WI38 (cell line): ENCODE measurements around the gene PRKCE.

Experiments used
- H3K4me3 ChIP-seq: 2 replicates; pipeline ENCODE4 v1.5.1; 2011; ENCODE audit warnings: low read depth, mild to moderate bottlenecking, control low read depth, low read length
- TF ChIP-seq, protein P1 (sequence below): IDR thresholded peaks from 2 replicates; pipeline ENCODE4 v1.5.1; 2012; ENCODE audit warnings: low read depth, mild to moderate bottlenecking, control low read depth, low read length

The PRKCE gene

DNA sequence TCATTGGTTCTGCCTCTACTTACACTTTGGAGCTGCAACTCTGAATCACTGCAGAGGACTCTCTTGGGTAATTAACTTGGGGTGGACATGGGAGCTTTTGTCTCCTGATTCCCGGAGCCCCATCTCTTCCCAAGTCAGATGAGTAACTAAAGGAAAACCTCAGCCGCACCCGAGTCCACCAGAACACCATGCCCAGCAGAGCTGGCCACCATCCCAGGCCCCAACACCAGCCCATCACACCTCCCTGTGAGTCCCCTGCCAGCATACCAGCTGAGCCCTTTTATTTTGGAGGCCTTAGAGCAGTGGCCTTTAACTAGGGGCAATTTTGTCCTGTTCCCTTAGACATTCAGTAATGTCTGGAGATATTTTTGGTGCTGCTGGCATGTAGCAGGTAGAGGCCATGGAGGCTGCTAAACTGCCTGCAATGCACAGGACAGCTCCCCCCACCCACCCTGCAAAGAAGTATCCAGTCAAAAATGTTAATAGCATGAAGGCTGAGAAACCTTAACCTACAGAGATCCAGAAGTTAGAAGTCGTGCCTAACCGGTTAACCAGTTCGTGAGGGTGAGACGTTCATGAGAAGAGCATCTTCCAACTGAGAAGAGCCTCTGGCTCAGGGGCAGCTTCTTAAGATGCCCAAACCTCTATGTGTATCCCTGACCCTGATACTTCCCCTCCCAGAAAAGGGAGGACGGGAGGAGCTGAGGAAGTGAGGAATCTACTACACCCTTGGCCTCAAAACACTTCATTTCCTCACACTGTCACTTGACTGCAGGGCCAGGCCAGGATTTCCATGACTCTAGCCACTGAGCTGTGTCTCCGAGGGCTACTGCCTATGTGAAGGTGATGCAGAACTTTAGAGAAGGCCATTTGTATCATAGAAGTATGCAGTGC is 505.8 kb downstream of the PRKCE start:
- TF ChIP-seq, protein P1, sequence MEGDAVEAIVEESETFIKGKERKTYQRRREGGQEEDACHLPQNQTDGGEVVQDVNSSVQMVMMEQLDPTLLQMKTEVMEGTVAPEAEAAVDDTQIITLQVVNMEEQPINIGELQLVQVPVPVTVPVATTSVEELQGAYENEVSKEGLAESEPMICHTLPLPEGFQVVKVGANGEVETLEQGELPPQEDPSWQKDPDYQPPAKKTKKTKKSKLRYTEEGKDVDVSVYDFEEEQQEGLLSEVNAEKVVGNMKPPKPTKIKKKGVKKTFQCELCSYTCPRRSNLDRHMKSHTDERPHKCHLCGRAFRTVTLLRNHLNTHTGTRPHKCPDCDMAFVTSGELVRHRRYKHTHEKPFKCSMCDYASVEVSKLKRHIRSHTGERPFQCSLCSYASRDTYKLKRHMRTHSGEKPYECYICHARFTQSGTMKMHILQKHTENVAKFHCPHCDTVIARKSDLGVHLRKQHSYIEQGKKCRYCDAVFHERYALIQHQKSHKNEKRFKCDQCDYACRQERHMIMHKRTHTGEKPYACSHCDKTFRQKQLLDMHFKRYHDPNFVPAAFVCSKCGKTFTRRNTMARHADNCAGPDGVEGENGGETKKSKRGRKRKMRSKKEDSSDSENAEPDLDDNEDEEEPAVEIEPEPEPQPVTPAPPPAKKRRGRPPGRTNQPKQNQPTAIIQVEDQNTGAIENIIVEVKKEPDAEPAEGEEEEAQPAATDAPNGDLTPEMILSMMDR, result no peak
- no peak overlapping the region for H3K4me3 ChIP-seq

DNA sequence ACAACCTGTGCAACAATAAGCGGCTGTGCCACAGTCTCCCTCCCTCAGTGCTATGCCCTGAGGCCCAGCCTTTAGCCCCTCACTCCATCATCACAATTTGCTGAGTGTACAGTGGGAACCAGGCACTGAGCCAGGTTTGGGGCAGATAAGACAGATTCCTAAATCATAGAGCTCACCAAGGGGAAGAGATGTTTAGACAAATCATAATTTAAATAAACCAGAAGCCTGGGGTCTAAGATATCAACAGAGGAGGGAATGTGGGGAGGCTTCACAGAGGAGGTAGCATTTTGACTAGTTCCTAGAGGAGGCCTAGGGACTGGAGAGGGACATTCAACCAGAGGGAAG is 506.5 kb downstream of the PRKCE start:
- TF ChIP-seq, protein P1, result no peak
- no peak overlapping the region for H3K4me3 ChIP-seq

DNA sequence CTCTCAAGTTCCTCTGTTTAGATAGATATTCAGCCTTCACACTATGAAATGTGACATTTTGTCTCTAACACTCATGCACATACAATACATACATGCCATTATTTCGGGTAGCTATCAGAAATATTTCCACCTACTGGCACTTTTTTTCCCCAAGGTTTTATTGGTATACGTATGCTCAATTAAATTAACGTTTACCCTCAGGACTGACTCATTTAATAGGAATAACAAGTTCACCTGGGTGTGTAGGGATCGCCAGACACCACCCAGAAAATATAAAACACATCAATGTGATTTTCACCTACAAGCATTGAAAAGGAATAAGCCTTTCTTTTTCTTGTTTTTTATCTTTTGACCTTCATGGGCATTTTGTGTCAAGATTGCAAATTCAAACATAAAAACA is 507.2 kb downstream of the PRKCE start:
- H3K4me3 ChIP-seq, result no peak overlapping the region
- TF ChIP-seq, protein P1, result no peak

DNA sequence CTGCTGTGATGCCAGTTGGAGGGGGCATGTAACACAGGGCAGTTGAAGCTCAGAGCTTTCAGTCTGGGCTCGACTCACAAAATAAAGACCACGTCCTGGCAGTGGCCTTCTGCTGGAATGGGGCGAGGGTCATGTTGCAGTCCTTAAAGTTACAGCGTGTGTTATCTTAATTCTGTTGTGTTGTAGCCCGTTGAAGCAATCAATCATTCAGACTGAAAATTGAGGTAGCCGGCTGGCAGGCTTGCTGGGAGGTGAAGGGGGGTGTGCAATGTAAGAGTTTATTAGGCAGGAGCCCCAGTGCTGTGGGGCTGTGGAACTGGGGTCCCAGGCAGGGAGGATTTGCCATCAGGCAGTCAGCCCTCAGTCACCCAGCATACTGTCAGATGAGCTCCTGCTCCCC is 508.9 kb downstream of the PRKCE start:
- TF ChIP-seq, protein P1, result no peak
- H3K4me3 ChIP-seq, result no peak overlapping the region

DNA sequence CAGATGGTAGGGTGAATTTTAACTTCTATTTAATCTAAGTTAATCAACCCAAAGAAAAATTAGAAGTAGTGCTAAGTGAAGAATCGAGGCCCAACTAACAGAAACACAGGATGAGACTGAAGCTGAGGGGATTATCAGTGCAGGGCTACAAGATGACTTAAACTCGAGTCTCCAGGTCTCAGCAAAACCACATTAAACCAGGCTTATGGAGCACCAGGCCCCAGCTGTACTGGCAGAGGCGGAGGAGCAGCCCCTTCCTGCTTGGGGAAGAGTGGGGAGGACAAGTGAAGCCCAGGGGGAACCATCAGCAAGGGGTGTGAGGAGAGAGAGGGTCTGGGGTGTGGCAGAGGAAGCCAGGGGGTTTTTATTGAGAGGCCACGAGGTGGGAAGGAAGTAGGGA is 509.8 kb downstream of the PRKCE start:
- TF ChIP-seq, protein P1, result no peak
- H3K4me3 ChIP-seq, result no peak overlapping the region

DNA sequence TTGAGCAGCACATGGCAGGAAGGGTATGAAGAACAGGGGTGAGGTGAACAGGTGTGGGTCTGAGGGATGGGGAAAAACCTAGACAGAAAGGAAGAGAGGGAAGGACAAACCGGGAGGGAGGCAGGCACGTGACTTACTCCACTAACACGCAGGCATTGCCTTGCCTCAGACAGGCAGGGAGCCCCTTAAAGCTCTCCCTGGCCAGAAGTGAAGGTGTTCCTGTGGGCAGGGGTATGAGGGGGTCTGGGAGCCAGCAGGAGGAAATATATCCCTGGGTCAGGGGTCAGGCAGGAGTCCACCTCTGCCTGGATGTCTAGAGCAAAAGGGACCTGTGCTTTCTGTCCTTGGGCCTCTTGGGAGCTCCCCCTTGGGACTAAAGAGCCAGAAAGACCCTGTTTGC is 510.4 kb downstream of the PRKCE start:
- TF ChIP-seq, protein P1, result no peak
- H3K4me3 ChIP-seq, result no peak overlapping the region

DNA sequence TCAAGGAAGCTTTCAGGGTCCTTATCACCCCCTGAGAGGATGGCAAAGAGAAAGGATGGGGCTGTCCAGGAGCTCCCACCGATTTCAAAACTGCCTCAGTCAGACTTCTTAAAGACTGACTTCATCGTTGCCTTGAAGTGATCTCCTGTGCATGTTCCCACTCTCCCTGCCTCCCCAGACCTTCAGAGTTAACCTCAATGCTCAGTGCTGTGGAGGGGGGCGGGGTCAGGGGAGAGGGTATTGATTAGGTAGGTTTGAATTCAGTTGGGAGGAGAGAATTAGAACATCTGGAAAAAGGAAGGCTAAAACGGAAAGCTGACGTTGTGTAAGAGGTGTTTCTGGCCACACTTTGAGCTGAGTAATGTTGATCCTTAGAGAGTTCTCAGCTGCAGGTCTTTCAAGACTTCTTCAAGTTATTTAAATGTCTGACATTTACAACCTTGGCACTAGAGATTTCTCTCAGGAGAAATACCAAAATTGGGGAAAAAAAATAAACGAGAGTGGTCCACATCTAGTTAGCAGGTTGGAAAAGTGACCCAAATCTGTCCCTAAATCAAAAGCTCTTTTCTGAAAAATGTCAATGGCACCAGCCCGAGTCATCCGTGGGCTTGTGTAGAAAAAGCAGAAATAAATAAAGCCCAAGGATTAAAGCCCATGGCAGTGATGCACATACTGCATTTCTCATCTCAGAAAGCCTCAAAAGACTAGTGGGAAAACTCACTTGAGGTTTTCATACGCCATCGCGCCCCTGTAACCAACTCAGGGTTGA is 511.0 kb downstream of the PRKCE start:
- TF ChIP-seq, protein P1, result no peak

More for the DNA sequence above, 511.0 kb downstream of the PRKCE start:
- H3K4me3 ChIP-seq, result no peak overlapping the region
